Measurements from ENCODE around the gene GRK5.

The GRK5 gene

GRCh38 chr10:119396709-119397071, 189.3 kb downstream of the GRK5 start:
- H3K27ac ChIP-seq = no peak overlapping the region
- TF ChIP-seq CTCF (conservative IDR thresholded peaks at IDR 0.05) = no peak

DNA sequence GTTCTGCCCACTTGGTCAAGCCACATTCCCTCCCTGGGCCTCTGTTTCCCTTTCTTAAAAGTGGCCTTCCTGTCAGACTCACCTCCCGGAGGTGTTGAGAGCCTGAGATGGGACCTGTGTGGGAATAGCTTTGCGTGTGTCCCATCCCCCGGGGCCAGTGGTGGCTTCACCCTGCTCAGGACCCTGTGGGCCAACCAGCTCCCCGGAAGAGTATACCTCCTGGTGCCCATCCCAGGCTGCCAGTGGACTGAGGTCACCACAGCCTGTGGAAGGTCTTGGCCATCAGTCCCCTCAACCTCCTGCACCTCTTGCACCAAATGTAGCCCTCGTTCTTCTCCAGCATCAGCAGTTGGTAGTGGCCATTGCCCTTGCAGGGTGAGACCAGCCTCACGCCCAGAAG, 190.0 kb downstream of the GRK5 start:
- no peak for TF ChIP-seq CTCF (conservative IDR thresholded peaks at IDR 0.05)
- no peak overlapping the region for H3K27ac ChIP-seq

- no peak for TF ChIP-seq CTCF (conservative IDR thresholded peaks at IDR 0.05)
- H3K27ac ChIP-seq = no peak overlapping the region
These were observed 191.6 kb downstream of the GRK5 start for GRCh38 chr10:119398996-119399395.

GRCh38 chr10:119399466-119399865, 192.1 kb downstream of the GRK5 start:
- no peak for TF ChIP-seq CTCF (conservative IDR thresholded peaks at IDR 0.05)

DNA sequence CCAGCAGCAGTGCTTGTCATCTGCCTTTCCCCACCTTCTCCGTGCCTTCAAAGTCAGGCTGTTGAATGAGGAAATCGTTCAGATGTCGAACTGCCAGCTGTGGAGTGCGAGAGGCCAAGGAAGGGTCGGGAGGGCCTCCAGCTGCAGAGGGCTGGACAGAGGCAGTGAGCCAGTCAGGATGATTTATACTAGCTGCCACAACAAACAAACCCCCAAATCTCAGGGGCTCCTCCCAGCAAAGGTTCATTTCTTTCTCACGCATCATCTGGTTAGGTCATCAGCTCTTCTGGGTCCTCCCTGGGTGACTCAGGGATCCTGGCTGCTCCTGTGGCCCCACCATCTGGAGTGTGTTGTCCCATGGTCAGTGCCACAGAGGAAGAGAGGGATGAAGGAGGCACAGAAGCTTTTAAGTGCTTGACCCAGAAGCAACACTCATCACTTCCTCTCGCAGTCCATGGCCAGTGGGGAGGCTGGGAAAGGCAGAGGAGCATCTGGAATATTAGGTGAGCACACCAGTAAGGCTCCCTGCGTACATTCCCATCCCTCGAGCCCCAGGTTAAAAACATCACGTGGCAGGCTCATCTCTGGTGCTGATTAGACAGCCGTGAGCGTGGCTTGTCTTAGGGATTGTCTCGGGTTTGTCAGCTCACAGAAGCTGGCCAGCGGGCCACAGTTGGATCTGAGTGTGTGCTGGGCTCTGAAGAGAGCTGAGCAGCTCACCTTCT, 194.5 kb downstream of the GRK5 start:
- no peak overlapping the region for H3K27ac ChIP-seq
- no peak for TF ChIP-seq CTCF (conservative IDR thresholded peaks at IDR 0.05)

More at GRCh38 chr10:119399466-119399865, 192.1 kb downstream of the GRK5 start:
- no peak overlapping the region for H3K27ac ChIP-seq

DNA sequence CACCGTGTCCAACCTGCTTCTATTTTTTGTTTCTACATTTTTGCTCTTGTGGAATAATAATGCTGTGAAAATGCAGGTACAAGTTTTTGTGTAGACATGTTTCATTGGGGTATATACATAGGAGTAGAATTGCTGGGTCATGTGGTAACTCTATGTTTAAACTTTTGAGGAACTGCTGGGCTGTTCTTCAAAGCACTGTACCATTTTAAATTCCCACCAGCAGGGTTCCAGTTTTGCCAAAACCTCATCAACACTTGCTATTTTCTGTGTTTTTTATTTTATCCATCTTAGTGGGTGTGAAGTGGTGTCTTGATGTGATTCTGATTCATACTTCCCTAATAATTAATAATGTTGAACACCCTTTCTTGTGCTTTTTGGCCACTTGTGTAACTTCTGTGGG, 196.6 kb downstream of the GRK5 start:
- no peak for TF ChIP-seq CTCF (conservative IDR thresholded peaks at IDR 0.05)
- H3K27ac ChIP-seq = no peak overlapping the region

DNA sequence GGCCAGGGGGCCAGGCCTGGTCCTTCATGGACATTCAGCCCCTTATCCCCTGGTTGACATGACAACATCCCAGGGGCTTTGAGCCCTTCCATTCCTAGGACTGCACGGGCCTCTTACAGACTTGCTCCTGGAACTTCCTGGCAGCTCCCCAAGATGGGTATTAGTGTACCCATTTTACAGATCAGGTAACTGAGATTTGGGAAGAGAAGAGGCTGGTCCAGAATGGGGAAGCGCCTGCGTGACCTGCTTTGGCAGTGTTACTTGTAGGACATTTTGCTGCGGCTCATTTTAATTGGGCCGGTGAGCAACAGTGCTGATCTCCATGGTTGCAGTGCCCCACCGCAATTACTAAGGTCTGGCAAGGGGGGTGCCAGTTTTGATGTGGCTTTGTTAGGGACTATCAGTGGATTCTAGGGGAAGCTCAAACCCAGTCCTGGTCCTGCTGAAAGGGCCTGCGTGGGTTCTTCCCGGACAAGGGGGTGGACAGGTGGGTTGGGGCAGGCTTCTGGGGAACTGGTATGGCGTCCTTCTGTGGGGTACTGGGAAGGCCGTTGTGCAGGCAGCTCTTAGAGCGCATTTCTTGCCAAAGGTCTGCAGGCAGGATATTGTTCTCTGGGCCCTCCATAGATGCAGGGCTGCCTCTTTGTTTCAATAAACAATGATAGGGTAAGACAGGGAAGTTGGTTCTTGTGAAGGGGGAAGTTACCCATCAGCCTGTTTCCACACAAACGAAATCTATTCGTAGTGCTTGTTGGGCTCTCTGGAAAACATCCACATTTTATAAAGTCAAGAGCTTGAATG, 197.5 kb downstream of the GRK5 start:
- TF ChIP-seq CTCF (conservative IDR thresholded peaks at IDR 0.05) = no peak
- no peak overlapping the region for H3K27ac ChIP-seq
